ENCODE measurements around the gene RCHY1.
A peak's percentile ranks its signal among the peaks of the same experiment; 100 is the strongest.

RCHY1 gene

GRCh38 chr4:75494563-75494962, 19.6 kb downstream of the RCHY1 start:
- Histone ChIP-seq H3K4me3 (IDR thresholded peaks at IDR 0.05; ENCODE audit: insufficient read depth, low read depth, low read length) (no peak overlapping the region), H3K36me3 (ENCODE audit: insufficient read depth) (0 out of 2 replicates have a peak, but pooled peaks cover 3% of the 10 kb centered on the region), H4K20me1 (ENCODE audit: insufficient read depth) (no peaks in the 10 kb centered on the region), H2AFZ (ENCODE audit: low read depth) (no peak overlapping the region), H3K27ac (no peak overlapping the region), H3K4me1 (ENCODE audit: low read depth, poor library complexity, severe bottlenecking) (peaks cover 32% of the 10 kb centered on the region), H3K27me3 (ENCODE audit: insufficient read depth, low read depth) (no peaks in the 10 kb centered on the region), H3K79me2 (ENCODE audit: insufficient read depth, low read depth) (peaks cover 9% of the 10 kb centered on the region; the same call in 1 of the 2 replicates), H3K4me2 (peak overlapping the region; percentile 31), H3K9ac (no peak overlapping the region)
- TF ChIP-seq CTCF (conservative IDR thresholded peaks at IDR 0.05; ENCODE audit: low read depth, low read length) = no peak

- Histone ChIP-seq H3K27ac (no peak overlapping the region), H3K4me3 (IDR thresholded peaks at IDR 0.05; ENCODE audit: insufficient read depth, low read depth, low read length) (no peak overlapping the region), H3K27me3 (ENCODE audit: insufficient read depth, low read depth) (no peaks in the 10 kb centered on the region), H3K4me2 (no peak overlapping the region), H3K9ac (no peak overlapping the region), H4K20me1 (ENCODE audit: insufficient read depth) (no peaks in the 10 kb centered on the region), H3K4me1 (ENCODE audit: low read depth, poor library complexity, severe bottlenecking) (peaks cover 11% of the 10 kb centered on the region), H2AFZ (ENCODE audit: low read depth) (no peak overlapping the region), H3K79me2 (ENCODE audit: insufficient read depth, low read depth) (no peaks in the 10 kb centered on the region), H3K36me3 (ENCODE audit: insufficient read depth) (no peaks in the 10 kb centered on the region; the same call in 1 of the 2 replicates)
- no peak; the same call in 1 of the 2 replicates for TF ChIP-seq CTCF (conservative IDR thresholded peaks at IDR 0.05; ENCODE audit: low read depth, low read length)
Observed at GRCh38 chr4:75490155-75490554, 24.0 kb downstream of the RCHY1 start.

GRCh38 chr4:75484190-75484589, 30.0 kb downstream of the RCHY1 start:
- Histone ChIP-seq H3K36me3 (ENCODE audit: insufficient read depth) (no peaks in the 10 kb centered on the region; the same call in 1 of the 2 replicates), H3K9ac (no peak overlapping the region), H3K4me2 (no peak overlapping the region)

GRCh38 chr4:75477201-75477600, 37.0 kb downstream of the RCHY1 start:
- Histone ChIP-seq H3K27ac (no peak overlapping the region), H3K4me3 (IDR thresholded peaks at IDR 0.05; ENCODE audit: insufficient read depth, low read depth, low read length) (no peak overlapping the region), H2AFZ (ENCODE audit: low read depth) (no peak overlapping the region), H3K79me2 (ENCODE audit: insufficient read depth, low read depth) (no peaks in the 10 kb centered on the region), H4K20me1 (ENCODE audit: insufficient read depth) (no peaks in the 10 kb centered on the region), H3K4me2 (no peak overlapping the region), H3K9ac (no peak overlapping the region), H3K36me3 (ENCODE audit: insufficient read depth) (no peaks in the 10 kb centered on the region), H3K27me3 (ENCODE audit: insufficient read depth, low read depth) (no peaks in the 10 kb centered on the region), H3K4me1 (ENCODE audit: low read depth, poor library complexity, severe bottlenecking) (no peaks in the 10 kb centered on the region)
- TF ChIP-seq CTCF (conservative IDR thresholded peaks at IDR 0.05; ENCODE audit: low read depth, low read length) = no peak

More at GRCh38 chr4:75484190-75484589, 30.0 kb downstream of the RCHY1 start:
- no peak for TF ChIP-seq CTCF (conservative IDR thresholded peaks at IDR 0.05; ENCODE audit: low read depth, low read length)
- Histone ChIP-seq H2AFZ (ENCODE audit: low read depth) (no peak overlapping the region), H4K20me1 (ENCODE audit: insufficient read depth) (no peaks in the 10 kb centered on the region), H3K27ac (no peak overlapping the region), H3K27me3 (ENCODE audit: insufficient read depth, low read depth) (no peaks in the 10 kb centered on the region), H3K79me2 (ENCODE audit: insufficient read depth, low read depth) (no peaks in the 10 kb centered on the region), H3K4me1 (ENCODE audit: low read depth, poor library complexity, severe bottlenecking) (no peaks in the 10 kb centered on the region), H3K4me3 (IDR thresholded peaks at IDR 0.05; ENCODE audit: insufficient read depth, low read depth, low read length) (no peak overlapping the region)
